ENCODE measurements around the gene ARNT2. TPM values are rescaled to one million over a fixed set of nuclear protein-coding genes. Genes with fewer than 3 reads are reported as not detected.

Gene ARNT2
- total and polyA plus RNA-seq, 10 of the 15 experiments (the other 5 are each of a cell fraction or from before 2014, with no cell fraction given), result 0.07 to 0.49 (median 0.09) TPM; not detected in 6

DNA sequence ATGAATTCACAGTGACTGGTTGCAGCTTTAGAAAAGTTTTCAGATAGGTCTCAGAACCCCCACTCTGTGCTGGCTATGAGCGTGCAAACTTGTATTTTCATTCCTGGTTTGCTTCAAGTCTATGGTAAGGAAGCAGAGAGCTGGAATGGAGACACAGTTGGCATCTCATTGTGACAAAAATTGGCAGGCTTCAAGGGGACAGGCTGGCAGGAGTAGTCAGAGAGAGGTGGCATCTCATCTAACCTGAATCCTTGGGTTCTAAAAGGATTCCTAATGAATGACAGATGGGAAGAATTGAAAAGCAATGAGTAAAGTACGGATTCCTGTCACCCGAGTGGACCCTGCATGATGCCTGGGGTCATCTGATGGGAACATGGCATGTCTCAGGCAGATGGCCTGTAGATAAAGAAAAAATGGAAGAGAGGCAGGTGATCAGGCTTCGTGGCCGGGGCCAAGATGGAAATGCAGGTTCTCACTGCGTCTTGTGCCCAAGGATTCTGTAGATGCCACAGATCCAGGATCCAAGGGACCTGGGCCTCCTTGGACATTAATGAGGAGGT is 201.5 kb downstream of the ARNT2 start:
- in situ Hi-C loops (cut with MboI) (no loop called here), intact Hi-C loops (cut with micrococcal nuclease; ENCODE audit: unreplicated experiment) (no loop called here)
- H4K20me1 ChIP-seq (ENCODE audit: control insufficient read depth, insufficient read depth), result no peaks in the 10 kb centered on the region
- H3K36me3 ChIP-seq (ENCODE audit: control insufficient read depth in 2 of 2, insufficient read depth in 2 of 2, low read length in 1 of 2), result no peaks in the 10 kb centered on the region
- H3K27ac ChIP-seq (ENCODE audit: control insufficient read depth, insufficient read depth), result no peak overlapping the region
- no peak for TF ChIP-seq MLLT1 (IDR thresholded peaks at IDR 0.05)
- TF ChIP-seq SP1 (IDR thresholded peaks at IDR 0.05; ENCODE audit: low read depth, low read length), result no peak
- TF ChIP-seq ZNF24 (IDR thresholded peaks at IDR 0.05), result no peak
- no peak for TF ChIP-seq ZNF217 (IDR thresholded peaks at IDR 0.05)
- TF ChIP-seq NFXL1 (IDR thresholded peaks at IDR 0.05; ENCODE audit: borderline replicate concordance), result no peak
- no peak for TF ChIP-seq SUPT20H (IDR thresholded peaks at IDR 0.05; ENCODE audit: borderline replicate concordance, control insufficient read depth, low read depth, low read length)
- TF ChIP-seq NFIC (IDR thresholded peaks at IDR 0.05; ENCODE audit: low read depth, low read length), result no peak
- no peaks in the 10 kb centered on the region for H3K9me3 ChIP-seq (replicated peaks; ENCODE audit: control insufficient read depth, insufficient read depth, low read length)
- no peaks in the 10 kb centered on the region for H3K79me2 ChIP-seq (ENCODE audit: control insufficient read depth, insufficient read depth, low read length)
- ChIA-PET POLR2A (no interaction called here), CTCF (interaction anchor here (0.8 to 1.2 kb wide), 2 partner anchors 21 to 149 kb away, joined by 3 read pairs; no protein-coding TSS in a partner anchor), RAD21 (ENCODE audit: unreplicated experiment) (no interaction called here), SMC1A (ENCODE audit: uncharacterized antibody, unreplicated experiment) (no interaction called here)
- H3K9ac ChIP-seq (ENCODE audit: control insufficient read depth, insufficient read depth, low read length), result no peak overlapping the region
- no peaks in the 10 kb centered on the region for H3K4me1 ChIP-seq (ENCODE audit: control insufficient read depth, insufficient read depth, low read length)
- ATAC-seq (no peak), DNase-seq (ENCODE audit: low read depth, low spot score) (no peak), FAIRE-seq (no peak)
- no peak overlapping the region for H2AFZ ChIP-seq (ENCODE audit: control insufficient read depth, low read depth, low read length)
- H3K4me2 ChIP-seq (ENCODE audit: control insufficient read depth, insufficient read depth), result no peak overlapping the region
- peaks cover 0 to 4% of the 10 kb centered on the region in 2 experiments; a peak in 2 of 4 replicates for H3K27me3 ChIP-seq (replicated peaks in 1 of 2; ENCODE audit: control insufficient read depth in 2 of 2, insufficient read depth in 2 of 2, low read length in 1 of 2)
- H3K4me3 ChIP-seq, result no peak overlapping the region
- no TSS peak for BruUV-seq (replicated peaks)
- 24% methylated on average over 3 of the region's 6 CpGs for WGBS (ENCODE audit: insufficient coverage, insufficient replicate concordance, low lambda C conversion rate, missing lambda C conversion rate)

Measured in GM12878 (cell line).